Head of caudate nucleus (tissue), 42 donors: ENCODE measurements around the gene ASIC1.

Experiments
- DNase-seq, 42 donors: peaks; one replicate each; pipeline versions ENCODE4 v3.0.0 to v3.0.0-alpha.2; 2020 to 2021; ENCODE audit warnings: mixed read lengths in 7 of 42
- intact Hi-C: fragments of 100-400 bp; cut with DNase I; formaldehyde crosslinking; loops from one replicate; pipeline ENCODE4 v1.15.0; 2022

Gene ASIC1

DNA sequence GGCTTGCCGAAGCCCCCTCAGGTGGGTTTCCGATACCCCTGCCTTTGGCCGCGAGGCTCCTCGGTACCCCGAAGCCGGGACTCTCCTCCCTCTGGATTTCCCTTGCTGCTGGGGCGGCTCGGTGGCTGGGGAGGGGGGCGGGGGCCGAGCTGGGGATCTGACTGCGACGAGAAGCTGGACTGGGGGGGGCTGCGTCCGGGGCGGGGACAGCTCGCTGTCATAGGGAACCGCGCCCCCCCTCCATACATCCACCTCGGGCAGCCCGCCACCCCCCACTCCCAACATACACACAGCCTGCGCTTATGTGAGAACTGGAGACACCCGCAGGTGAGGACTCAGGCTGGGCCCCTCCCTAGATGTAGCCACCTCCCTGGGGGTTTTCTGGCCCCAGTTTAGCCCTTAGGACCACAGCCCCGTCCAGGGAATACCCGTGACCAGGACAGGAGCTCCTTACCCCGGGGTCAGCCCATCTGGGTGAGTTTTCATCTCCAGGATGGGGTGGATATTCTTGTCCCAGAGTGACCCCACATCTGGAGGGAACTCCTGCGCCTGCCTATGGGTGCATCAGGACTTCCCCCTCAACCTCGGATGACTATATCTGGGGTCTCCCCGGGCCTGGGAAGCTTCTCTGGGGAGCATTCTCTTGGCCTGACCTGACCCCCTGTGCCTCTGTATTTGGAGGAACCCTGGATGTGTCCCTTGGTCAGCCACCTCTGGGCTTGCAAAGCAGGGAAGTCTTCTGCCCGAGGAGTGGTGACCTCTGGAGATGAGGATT, 687 bp downstream of the ASIC1 start:
- DNase-seq: peak in 11 of 42 donors; percentile 25 to 64 (median 49)
- intact Hi-C loops: loop anchor here (2.0 kb wide), 2 partner anchors 83 to 91 kb away; no protein-coding TSS in a partner anchor

DNA sequence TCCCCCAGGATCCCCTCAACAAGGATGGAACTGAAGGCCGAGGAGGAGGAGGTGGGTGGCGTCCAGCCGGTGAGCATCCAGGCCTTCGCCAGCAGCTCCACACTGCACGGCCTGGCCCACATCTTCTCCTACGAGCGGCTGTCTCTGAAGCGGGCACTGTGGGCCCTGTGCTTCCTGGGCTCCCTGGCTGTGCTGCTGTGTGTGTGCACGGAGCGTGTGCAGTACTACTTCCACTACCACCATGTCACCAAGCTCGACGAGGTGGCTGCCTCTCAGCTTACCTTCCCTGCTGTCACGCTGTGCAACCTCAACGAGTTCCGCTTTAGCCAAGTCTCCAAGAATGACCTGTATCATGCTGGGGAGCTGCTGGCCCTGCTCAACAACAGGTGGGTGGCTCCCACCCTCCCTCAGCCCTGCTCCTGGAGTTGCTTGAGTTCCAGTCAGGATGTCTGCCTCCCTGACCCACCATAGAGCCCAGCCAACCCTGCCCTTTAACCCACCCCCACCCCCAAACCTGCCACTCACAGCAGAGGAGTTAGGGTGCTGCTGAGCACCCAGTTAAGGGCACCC, 1.4 kb downstream of the ASIC1 start:
- DNase-seq: peak in 7 of 42 donors; percentile 21 to 67 (median 43)
- intact Hi-C loops: no loop called here

DNA sequence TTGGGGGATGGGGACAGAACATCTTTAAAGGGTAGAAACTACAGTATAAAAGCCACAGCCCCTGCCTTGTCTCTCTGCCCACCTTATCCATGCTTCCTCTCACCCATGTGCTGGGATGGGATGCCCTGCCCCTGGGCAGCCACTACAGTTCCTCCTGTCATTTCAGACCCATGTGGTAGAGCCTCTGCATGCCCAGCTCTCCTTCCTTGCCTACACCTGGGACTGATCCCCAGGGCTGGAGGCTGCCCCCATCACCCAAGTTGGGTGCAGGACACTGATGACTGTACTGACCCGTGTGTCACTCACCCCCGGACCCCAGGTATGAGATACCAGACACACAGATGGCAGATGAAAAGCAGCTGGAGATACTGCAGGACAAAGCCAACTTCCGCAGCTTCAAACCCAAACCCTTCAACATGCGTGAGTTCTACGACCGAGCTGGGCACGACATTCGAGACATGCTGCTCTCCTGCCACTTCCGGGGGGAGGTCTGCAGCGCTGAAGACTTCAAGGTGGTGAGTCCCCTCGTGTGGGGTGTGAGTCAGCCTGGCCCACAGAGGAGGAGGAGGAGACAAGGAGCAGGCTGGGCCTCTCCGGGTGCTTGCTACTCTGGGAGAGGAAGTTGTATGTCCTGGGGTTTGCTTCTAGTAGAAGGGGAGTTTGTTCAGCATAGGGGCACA, 2.2 kb downstream of the ASIC1 start:
- intact Hi-C loops: loop anchor here (10.0 kb wide), 1 partner anchor 195 kb away; no protein-coding TSS in a partner anchor
- no peak for DNase-seq

DNA sequence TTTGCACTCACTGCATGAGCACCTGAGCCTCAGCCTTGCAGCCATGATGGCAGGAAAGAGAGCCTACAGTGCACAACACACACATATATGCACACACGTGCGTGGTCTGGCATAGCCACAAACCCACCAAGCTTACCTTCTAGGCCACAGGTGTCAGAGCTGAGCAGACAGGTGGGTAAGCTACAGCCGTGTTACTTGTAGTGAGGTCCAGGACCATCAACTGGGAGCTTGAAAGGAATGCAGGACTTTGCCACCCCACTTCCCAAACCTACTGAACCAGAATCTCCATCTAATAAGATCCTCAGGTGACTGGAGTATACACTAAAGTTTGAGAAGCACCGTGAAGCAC, 2.7 kb downstream of the ASIC1 start:
- intact Hi-C loops: loop anchor here (10.0 kb wide), 1 partner anchor 195 kb away; no protein-coding TSS in a partner anchor
- DNase-seq: no peak

DNA sequence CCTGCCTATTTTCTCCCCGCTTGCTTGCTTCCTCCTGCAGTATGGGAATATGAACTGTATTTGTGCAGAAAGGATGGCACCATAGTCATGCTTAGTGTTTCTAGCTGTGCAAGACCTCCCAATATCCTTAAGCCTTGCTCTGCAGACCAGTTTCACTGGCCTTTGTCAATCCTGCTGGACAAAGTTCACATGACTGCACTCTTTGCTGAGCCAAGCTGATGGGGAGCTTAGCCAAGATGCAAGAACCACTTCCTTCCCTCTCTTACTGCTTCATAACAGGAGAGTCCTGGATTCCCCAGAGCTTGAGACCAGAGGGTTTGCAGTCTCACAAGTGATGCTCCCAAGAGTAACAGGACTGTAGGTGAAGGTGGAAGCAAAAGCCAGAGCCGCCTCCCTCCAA, 3.8 kb downstream of the ASIC1 start:
- DNase-seq: peak in 4 of 42 donors; percentile 27 to 54 (median 46)
- intact Hi-C loops: loop anchor here (10.0 kb wide), 1 partner anchor 196 kb away; no protein-coding TSS in a partner anchor

DNA sequence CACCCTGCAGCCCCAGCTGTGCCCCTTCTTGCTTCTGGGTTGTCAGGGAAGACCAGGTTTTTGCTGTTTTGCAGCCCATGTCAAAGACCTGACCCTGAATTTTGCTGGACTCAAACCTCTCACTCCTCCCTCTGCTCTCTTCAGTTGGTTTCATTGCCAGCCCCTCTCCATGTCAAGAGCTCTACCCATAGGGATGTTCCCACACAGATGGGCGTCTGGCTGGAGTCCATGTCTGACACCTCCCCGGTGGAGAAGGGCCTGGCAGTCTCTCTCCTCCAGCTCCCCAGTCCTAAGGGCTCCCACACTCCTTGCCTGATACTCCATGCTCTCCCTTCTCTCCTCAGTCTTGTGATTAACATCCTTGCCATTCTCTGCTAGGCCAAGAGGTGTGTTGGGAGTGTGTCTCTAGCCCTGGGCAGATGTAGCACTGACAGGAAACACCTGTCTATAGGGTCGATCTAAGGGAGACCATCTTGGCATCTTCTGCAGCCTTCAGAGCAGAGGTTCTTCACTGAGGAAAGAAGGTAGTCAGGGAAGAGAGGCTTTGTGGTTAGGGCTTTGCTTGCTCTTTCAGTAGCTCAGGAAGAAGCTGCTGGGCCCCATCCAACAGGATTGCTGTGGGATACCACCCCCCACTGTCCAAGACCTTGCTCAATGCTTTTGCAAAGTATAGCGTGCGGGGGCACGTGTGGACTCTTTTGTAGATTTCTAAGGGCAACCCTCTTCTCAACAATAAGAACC, 4.7 kb downstream of the ASIC1 start:
- intact Hi-C loops: loop anchor here (10.0 kb wide), 1 partner anchor 197 kb away; no protein-coding TSS in a partner anchor
- no peak for DNase-seq

DNA sequence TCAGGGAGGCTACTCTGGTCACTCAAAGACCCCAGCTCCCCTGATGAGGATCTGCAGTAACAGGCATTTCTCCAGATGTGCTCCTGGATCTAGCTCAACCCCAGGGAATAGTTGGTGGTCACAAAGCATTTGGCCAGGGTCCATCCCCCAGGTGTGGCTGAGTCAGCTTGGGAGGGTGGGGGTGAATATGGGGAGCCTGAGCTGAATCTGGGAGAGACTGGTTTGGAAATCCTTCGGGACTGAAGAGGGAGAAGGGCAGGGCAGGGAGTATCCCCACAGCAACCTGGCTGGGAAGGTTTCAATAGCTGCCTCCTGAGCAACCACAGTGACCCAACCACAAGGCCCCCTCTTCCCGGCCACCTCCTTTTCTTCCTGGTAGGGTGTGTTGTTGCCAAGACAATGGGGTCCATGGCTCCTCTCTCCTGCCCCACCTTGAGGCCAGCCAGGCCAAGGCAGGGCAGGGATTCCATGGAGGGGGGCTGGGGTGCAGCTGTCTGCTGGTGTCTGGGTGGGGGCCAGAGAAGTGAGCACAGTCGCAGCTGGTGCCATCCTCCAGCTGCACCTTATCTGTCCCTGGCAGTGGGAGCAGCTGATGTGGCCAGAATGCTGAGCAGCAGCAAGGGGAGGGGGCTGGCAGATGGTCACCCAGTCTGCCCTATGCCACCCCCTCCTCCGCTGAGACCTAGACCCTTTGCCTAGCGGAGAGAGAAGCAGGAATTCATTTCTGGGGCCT, 5.5 kb downstream of the ASIC1 start:
- intact Hi-C loops: loop anchor here (10.0 kb wide), 1 partner anchor 198 kb away; no protein-coding TSS in a partner anchor
- peak in 38 of 42 donors; percentile 31 to 83 (median 67) for DNase-seq

DNA sequence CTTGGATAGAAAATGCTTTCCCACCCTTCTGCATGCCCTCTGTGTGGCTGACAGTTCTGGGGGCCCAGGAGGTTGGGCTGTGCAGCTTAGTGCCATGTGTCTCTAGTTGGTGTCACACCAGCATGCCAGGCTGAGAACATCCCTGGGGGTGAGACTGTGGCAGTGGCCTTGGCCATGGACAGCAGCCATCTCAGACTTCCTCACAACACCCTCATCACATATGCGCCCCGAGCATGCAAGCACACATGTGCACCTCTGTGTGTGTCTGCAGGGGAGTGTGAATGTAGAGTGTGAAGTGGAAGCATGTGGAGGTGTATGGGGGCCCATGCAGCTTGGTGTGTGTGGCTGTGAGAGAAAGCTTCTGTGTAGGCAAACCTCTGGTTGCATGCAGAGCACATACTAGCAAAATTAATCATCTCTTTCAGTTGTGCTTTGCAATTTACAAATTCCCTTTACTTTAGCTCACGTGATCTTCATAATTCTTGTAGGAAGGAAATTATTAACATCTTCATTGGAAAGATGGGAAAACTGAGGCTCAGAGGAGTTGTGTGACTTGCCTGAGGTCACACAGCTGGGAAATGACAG, 8.4 kb downstream of the ASIC1 start:
- no peak for DNase-seq

DNA sequence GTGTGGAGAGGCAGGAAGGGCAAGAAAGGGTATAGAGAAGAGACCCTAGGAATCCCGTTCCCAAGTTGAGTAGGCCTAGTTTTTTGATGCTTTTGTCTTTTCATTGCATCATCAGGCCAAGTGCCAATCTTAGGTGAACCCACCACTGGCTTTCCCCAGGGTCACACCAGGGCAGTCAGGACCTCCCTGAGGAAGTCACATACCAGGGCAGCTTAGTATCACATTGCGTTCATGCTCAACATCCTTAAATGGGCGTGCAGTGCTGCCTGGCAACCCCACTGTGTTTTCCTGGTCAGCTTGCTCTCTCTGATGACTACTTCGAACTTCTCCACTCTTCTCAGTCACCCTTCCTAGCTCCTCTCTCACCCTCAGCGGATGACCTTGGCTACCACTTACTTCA, 9.0 kb downstream of the ASIC1 start:
- DNase-seq: no peak
- intact Hi-C loops: loop anchor here (10.0 kb wide), 1 partner anchor 202 kb away; no protein-coding TSS in a partner anchor

More for the DNA sequence above, 8.4 kb downstream of the ASIC1 start:
- intact Hi-C loops: loop anchor here (10.0 kb wide), 1 partner anchor 201 kb away; no protein-coding TSS in a partner anchor

DNA sequence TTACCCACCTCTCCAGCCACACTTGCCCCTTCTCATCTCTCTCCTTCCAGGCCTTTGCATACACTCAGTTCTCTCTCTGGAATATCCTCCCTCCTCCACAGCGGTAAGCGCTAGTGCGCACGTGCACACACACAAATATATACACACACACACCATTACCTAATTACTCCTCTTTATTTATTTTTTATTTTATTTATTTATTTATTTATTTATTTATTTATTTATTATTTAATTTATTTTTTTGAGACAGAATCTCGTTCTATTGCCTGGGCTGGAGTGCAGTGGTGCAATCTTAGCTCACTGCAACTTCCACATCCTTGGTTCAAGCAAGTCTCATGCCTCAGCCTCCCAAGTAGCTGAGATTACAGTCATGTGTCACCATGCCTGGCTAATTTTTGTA, 11.7 kb downstream of the ASIC1 start:
- intact Hi-C loops: loop anchor here (10.0 kb wide), 1 partner anchor 204 kb away; no protein-coding TSS in a partner anchor

DNA sequence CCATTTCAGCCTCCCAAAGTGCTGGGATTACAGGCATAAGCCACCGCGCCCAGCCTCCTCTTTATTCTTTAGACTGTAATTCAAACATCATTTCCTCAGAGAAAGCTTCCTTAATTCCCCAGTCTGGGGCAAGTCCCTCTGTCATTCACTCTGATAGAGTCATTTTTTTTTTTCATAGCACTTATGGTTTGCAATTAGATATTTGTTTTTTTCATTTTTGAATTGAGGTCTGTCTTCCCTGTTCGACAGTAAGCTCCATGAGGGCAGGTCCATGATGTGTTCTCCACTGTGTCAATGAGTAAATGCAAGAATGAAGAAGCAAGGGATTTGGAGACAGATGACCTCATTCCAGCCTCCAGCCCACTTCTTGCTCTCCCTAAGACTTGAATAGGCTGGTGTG, 12.1 kb downstream of the ASIC1 start:
- intact Hi-C loops: loop anchor here (10.0 kb wide), 1 partner anchor 205 kb away; no protein-coding TSS in a partner anchor

More for the DNA sequence above, 11.7 kb downstream of the ASIC1 start:
- DNase-seq: no peak

DNA sequence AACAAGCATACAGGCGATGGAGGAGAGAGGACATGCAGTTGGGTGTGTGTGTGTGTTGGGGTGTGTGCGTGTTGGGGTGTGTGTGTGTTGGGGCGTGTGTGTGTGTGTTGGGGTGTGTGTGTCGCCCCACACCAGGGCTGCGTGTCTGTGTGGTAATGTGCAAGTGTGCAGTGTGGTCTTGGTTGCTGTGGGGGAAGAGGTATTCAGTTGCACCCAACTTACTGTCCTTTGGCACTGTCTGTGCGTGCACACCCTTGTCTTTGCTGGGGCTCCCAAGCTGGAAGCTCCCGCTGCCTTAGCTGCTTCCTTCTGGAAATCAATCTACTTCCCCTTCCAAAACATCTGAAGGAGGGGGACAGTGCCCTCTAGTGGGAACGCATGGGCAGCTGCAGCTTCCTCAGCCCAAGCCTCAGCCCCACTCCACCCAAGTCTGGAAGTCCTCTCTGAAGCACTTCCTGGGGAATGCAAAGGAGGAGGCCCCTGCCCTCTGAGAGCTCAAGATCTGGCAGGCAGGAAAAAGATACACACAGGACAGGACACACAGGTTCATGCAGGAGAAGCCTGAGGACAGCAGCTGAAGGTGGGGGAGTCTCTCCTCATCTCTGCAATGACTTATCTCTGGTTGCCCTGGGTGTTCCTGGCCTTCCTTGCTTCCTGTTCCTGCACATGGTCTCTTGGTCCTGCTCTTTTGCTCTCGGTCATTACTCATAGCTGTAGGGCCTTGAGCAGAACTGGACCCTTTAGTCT, 13.1 kb downstream of the ASIC1 start:
- DNase-seq: peak; percentile 70 to 94 (median 86)
- intact Hi-C loops: loop anchor here (2.0 kb wide), 1 partner anchor 104 kb away; no protein-coding TSS in a partner anchor

More for the DNA sequence above, 12.1 kb downstream of the ASIC1 start:
- no peak for DNase-seq

DNA sequence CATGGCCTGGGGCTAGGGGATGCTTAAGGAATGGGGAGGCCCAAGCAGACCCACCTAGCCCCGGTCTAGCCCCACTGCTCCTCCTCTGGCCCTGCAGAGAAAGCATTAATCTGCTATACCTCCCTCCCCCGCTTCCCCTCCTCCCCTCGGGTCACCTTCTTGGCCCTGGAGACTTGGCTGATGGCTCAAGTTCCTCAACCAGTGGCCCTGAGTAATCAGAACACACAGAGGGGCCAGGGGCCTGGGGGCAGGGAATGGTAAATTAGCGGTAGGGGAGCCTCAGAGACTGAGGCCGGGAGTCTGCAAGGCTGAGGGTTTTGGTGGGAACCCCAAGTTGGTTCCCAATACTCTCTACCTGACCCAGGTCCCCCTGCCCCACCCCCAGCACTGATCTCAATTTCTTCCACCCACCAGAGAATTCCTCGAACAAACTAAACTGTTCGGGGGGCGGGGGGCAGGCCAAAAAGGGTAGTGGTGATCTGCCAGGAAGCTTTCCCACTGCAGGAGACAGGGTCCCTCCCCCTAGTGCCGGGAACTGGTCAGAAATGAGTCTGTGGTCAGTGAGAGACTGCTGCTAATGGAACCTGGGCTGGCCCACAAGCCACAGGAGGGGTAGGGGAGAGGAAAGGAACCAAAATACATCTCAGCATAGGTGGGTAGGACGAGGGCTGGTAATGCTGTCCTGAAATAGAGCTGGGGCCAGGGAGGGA, 15.0 kb downstream of the ASIC1 start:
- intact Hi-C loops: no loop called here
- DNase-seq: no peak

DNA sequence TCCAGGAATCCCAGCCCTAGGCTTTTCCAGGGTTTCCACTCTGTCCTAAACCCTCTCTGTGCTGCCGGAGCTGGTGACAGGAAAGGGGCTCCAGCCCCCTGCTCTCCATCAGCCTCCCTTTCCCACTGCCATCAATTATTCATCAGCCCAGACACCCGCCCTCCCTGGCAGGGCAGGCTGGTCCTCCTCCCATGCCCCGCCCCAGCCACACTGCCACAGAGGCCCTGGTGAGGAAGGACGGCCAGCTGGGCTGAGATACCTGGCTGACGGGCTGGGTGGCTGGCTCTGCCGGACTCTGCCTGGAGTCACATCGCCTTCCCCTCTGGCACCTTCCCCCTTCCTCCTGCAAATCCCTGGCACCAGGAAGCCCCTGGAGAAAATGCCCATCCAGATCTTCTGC, 15.8 kb downstream of the ASIC1 start:
- DNase-seq: no peak
- intact Hi-C loops: no loop called here

DNA sequence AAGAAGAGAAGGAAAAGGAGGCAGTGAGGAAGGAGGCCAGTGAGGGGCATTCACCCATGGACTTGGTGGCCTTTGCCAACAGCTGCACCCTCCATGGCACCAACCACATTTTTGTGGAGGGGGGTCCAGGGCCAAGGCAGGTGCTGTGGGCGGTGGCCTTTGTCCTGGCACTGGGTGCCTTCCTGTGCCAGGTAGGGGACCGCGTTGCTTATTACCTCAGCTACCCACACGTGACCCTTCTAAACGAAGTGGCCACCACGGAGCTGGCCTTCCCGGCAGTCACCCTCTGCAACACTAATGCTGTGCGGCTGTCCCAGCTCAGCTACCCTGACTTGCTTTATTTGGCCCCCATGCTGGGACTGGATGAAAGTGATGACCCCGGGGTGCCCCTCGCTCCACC, 16.3 kb downstream of the ASIC1 start:
- DNase-seq: no peak
- intact Hi-C loops: no loop called here
